ENCODE measurements around the gene EFCAB5. TPM values are rescaled to one million over a fixed set of nuclear protein-coding genes. Genes with fewer than 3 reads are reported as not detected.

EFCAB5 gene
- total RNA-seq, 1 experiment from 2014 or later: 0.07 TPM

GRCh38 chr17:29911641-29912177 is 29.7 kb upstream of the EFCAB5 start:
- H3K9ac ChIP-seq (ENCODE audit: low read length): no peak overlapping the region
- H3K27me3 ChIP-seq (ENCODE audit: low read length): no peaks in the 10 kb centered on the region
- peaks cover 6% of the 10 kb centered on the region; the same call in 1 of the 2 replicates for H3K9me3 ChIP-seq (ENCODE audit: low read length)
- H3K36me3 ChIP-seq (ENCODE audit: insufficient read depth, low read length): peaks cover 4% of the 10 kb centered on the region; the same call in 1 of the 2 replicates
- H2AFZ ChIP-seq (ENCODE audit: low read length): no peak overlapping the region
- H3K79me2 ChIP-seq (ENCODE audit: low read length): peaks cover 92% of the 10 kb centered on the region
- peaks cover 19% of the 10 kb centered on the region for H3K4me1 ChIP-seq (ENCODE audit: low read length)
- no peaks in the 10 kb centered on the region for H3K9me2 ChIP-seq (replicated peaks; ENCODE audit: insufficient read depth, low read length)
- H4K20me1 ChIP-seq (ENCODE audit: insufficient read depth, low read depth, low read length): no peaks in the 10 kb centered on the region
- H3K4me3 ChIP-seq (ENCODE audit: low read length): no peak overlapping the region
- H3K4me2 ChIP-seq (ENCODE audit: low read depth, low read length, poor library complexity, severe bottlenecking): no peak overlapping the region
- H3K27ac ChIP-seq (ENCODE audit: low read length): no peak overlapping the region
- no peak for DNase-seq

GRCh38 chr17:29914819-29915537 is 26.5 kb upstream of the EFCAB5 start:
- Histone ChIP-seq H3K27ac (ENCODE audit: low read length) (peak overlapping the region; percentile 50), H3K4me3 (ENCODE audit: low read length) (no peak overlapping the region), H3K4me1 (ENCODE audit: low read length) (peaks cover 35% of the 10 kb centered on the region), H3K36me3 (ENCODE audit: insufficient read depth, low read length) (peaks cover 4% of the 10 kb centered on the region; the same call in 1 of the 2 replicates), H3K9me3 (ENCODE audit: low read length) (no peaks in the 10 kb centered on the region), H3K4me2 (ENCODE audit: low read depth, low read length, poor library complexity, severe bottlenecking) (peak overlapping the region; percentile 28), H3K27me3 (ENCODE audit: low read length) (no peaks in the 10 kb centered on the region), H3K79me2 (ENCODE audit: low read length) (peaks cover 93% of the 10 kb centered on the region), H3K9ac (ENCODE audit: low read length) (no peak overlapping the region), H2AFZ (ENCODE audit: low read length) (no peak overlapping the region), H4K20me1 (ENCODE audit: insufficient read depth, low read depth, low read length) (no peaks in the 10 kb centered on the region), H3K9me2 (replicated peaks; ENCODE audit: insufficient read depth, low read length) (no peaks in the 10 kb centered on the region)
- DNase-seq: no peak

GRCh38 chr17:29918016-29918415 is 23.4 kb upstream of the EFCAB5 start:
- Histone ChIP-seq H3K79me2 (ENCODE audit: low read length) (peaks cover 94% of the 10 kb centered on the region), H3K9me2 (replicated peaks; ENCODE audit: insufficient read depth, low read length) (no peaks in the 10 kb centered on the region), H4K20me1 (ENCODE audit: insufficient read depth, low read depth, low read length) (no peaks in the 10 kb centered on the region), H3K4me1 (ENCODE audit: low read length) (peaks cover 35% of the 10 kb centered on the region), H2AFZ (ENCODE audit: low read length) (no peak overlapping the region), H3K27ac (ENCODE audit: low read length) (no peak overlapping the region), H3K36me3 (ENCODE audit: insufficient read depth, low read length) (peaks cover 3% of the 10 kb centered on the region; the same call in 1 of the 2 replicates), H3K9me3 (ENCODE audit: low read length) (no peaks in the 10 kb centered on the region), H3K4me3 (ENCODE audit: low read length) (no peak overlapping the region), H3K27me3 (ENCODE audit: low read length) (no peaks in the 10 kb centered on the region), H3K4me2 (ENCODE audit: low read depth, low read length, poor library complexity, severe bottlenecking) (no peak overlapping the region), H3K9ac (ENCODE audit: low read length) (no peak overlapping the region)
- no peak for DNase-seq

GRCh38 chr17:29918922-29919856 is 22.2 kb upstream of the EFCAB5 start:
- Histone ChIP-seq H4K20me1 (ENCODE audit: insufficient read depth, low read depth, low read length) (no peaks in the 10 kb centered on the region), H3K36me3 (ENCODE audit: insufficient read depth, low read length) (peaks cover 3% of the 10 kb centered on the region; the same call in 1 of the 2 replicates), H3K27ac (ENCODE audit: low read length) (peak overlapping the region; percentile 27; the same call in 1 of the 2 replicates), H3K9ac (ENCODE audit: low read length) (no peak overlapping the region), H3K79me2 (ENCODE audit: low read length) (peaks cover 96% of the 10 kb centered on the region), H3K27me3 (ENCODE audit: low read length) (no peaks in the 10 kb centered on the region), H3K9me3 (ENCODE audit: low read length) (no peaks in the 10 kb centered on the region), H3K4me2 (ENCODE audit: low read depth, low read length, poor library complexity, severe bottlenecking) (no peak overlapping the region), H2AFZ (ENCODE audit: low read length) (no peak overlapping the region), H3K4me3 (ENCODE audit: low read length) (no peak overlapping the region), H3K9me2 (replicated peaks; ENCODE audit: insufficient read depth, low read length) (no peaks in the 10 kb centered on the region), H3K4me1 (ENCODE audit: low read length) (peaks cover 41% of the 10 kb centered on the region)
- DNase-seq: no peak

- Histone ChIP-seq H3K4me3 (ENCODE audit: low read length) (no peak overlapping the region), H4K20me1 (ENCODE audit: insufficient read depth, low read depth, low read length) (no peaks in the 10 kb centered on the region), H2AFZ (ENCODE audit: low read length) (no peak overlapping the region), H3K9ac (ENCODE audit: low read length) (no peak overlapping the region), H3K27me3 (ENCODE audit: low read length) (no peaks in the 10 kb centered on the region), H3K9me2 (replicated peaks; ENCODE audit: insufficient read depth, low read length) (no peaks in the 10 kb centered on the region), H3K27ac (ENCODE audit: low read length) (no peak overlapping the region), H3K79me2 (ENCODE audit: low read length) (peaks cover 98% of the 10 kb centered on the region), H3K4me2 (ENCODE audit: low read depth, low read length, poor library complexity, severe bottlenecking) (no peak overlapping the region), H3K36me3 (ENCODE audit: insufficient read depth, low read length) (peaks cover 11% of the 10 kb centered on the region; the same call in 1 of the 2 replicates), H3K9me3 (ENCODE audit: low read length) (no peaks in the 10 kb centered on the region), H3K4me1 (ENCODE audit: low read length) (peaks cover 44% of the 10 kb centered on the region)
- DNase-seq: no peak
Observed at GRCh38 chr17:29924786-29925185, 16.6 kb upstream of the EFCAB5 start.

GRCh38 chr17:29927546-29927945 is 13.9 kb upstream of the EFCAB5 start:
- Histone ChIP-seq H3K9ac (ENCODE audit: low read length) (peak overlapping the region; percentile 88), H3K4me1 (ENCODE audit: low read length) (peaks cover 56% of the 10 kb centered on the region), H2AFZ (ENCODE audit: low read length) (no peak overlapping the region), H3K4me3 (ENCODE audit: low read length) (peak overlapping the region; percentile 87), H3K9me2 (replicated peaks; ENCODE audit: insufficient read depth, low read length) (no peaks in the 10 kb centered on the region), H3K4me2 (ENCODE audit: low read depth, low read length, poor library complexity, severe bottlenecking) (peak overlapping the region; percentile 90), H4K20me1 (ENCODE audit: insufficient read depth, low read depth, low read length) (no peaks in the 10 kb centered on the region), H3K9me3 (ENCODE audit: low read length) (no peaks in the 10 kb centered on the region), H3K27ac (ENCODE audit: low read length) (peak overlapping the region; percentile 91; the same call in 1 of the 2 replicates), H3K27me3 (ENCODE audit: low read length) (no peaks in the 10 kb centered on the region), H3K36me3 (ENCODE audit: insufficient read depth, low read length) (peaks cover 9% of the 10 kb centered on the region; the same call in 1 of the 2 replicates), H3K79me2 (ENCODE audit: low read length) (peaks cover 74% of the 10 kb centered on the region)
- no peak for DNase-seq

GRCh38 chr17:29929006-29929532 is 12.4 kb upstream of the EFCAB5 start:
- H3K4me2 ChIP-seq (ENCODE audit: low read depth, low read length, poor library complexity, severe bottlenecking): peak overlapping the region; percentile 90
- no peaks in the 10 kb centered on the region for H3K9me2 ChIP-seq (replicated peaks; ENCODE audit: insufficient read depth, low read length)
- H3K9ac ChIP-seq (ENCODE audit: low read length): peak overlapping the region; percentile 88
- no peaks in the 10 kb centered on the region for H3K9me3 ChIP-seq (ENCODE audit: low read length)
- H3K36me3 ChIP-seq (ENCODE audit: insufficient read depth, low read length): peaks cover 8% of the 10 kb centered on the region; the same call in 1 of the 2 replicates
- peak overlapping the region; percentile 91 for H3K27ac ChIP-seq (ENCODE audit: low read length)
- H3K79me2 ChIP-seq (ENCODE audit: low read length): peaks cover 58% of the 10 kb centered on the region
- no peaks in the 10 kb centered on the region for H4K20me1 ChIP-seq (ENCODE audit: insufficient read depth, low read depth, low read length)
- H3K4me1 ChIP-seq (ENCODE audit: low read length): peaks cover 51% of the 10 kb centered on the region
- no peak overlapping the region; the same call in 1 of the 2 replicates for H2AFZ ChIP-seq (ENCODE audit: low read length)
- peak; percentile 82 for DNase-seq
- H3K4me3 ChIP-seq (ENCODE audit: low read length): peak overlapping the region; percentile 87
- H3K27me3 ChIP-seq (ENCODE audit: low read length): no peaks in the 10 kb centered on the region
